GM23248 (cell line): ENCODE measurements around the gene SPOP. TPM values are rescaled to one million over a fixed set of nuclear protein-coding genes. Genes with fewer than 3 reads are reported as not detected.

ENCODE experiments used
- DNase-seq: peaks from one replicate; pipeline ENCODE4 v3.0.0-alpha.2; 2015
- H2AFZ ChIP-seq: fragments of 200-600 bp; sonication (generic); 2 replicates; pipeline ENCODE4 v1.6.1; 2016; ENCODE audit warnings: antibody characterized with exemption
- H3F3A ChIP-seq: fragments of 200-600 bp; sonication (generic); 2 replicates; pipeline ENCODE4 v1.6.1; 2016; ENCODE audit warnings: mild to moderate bottlenecking, antibody characterized with exemption, mixed run types; ENCODE audit not compliant: insufficient read depth
- H3K27ac ChIP-seq: fragments of 200-600 bp; sonication (generic); 2 replicates; pipeline ENCODE4 v1.5.1; 2016; ENCODE audit warnings: mild to moderate bottlenecking
- H3K27me3 ChIP-seq: fragments of 200-600 bp; sonication (generic); replicated peaks from 2 replicates; pipeline ENCODE4 v1.6.1; 2016; ENCODE audit warnings: mild to moderate bottlenecking; ENCODE audit not compliant: insufficient read depth
- H3K36me3 ChIP-seq: fragments of 200-600 bp; sonication (generic); 2 replicates; pipeline ENCODE4 v1.6.1; 2016; ENCODE audit warnings: low read depth, mild to moderate bottlenecking
- H3K4me1 ChIP-seq: fragments of 200-600 bp; sonication (generic); 2 replicates; pipeline ENCODE4 v1.6.1; 2016; ENCODE audit warnings: mild to moderate bottlenecking; ENCODE audit not compliant: insufficient read depth
- H3K4me2 ChIP-seq: fragments of 200-600 bp; sonication (generic); one replicate; pipeline ENCODE4 v1.6.1; 2016; ENCODE audit warnings: mild to moderate bottlenecking; ENCODE audit not compliant: unreplicated experiment
- H3K4me3 ChIP-seq: fragments of 200-600 bp; sonication (generic); 2 replicates; pipeline ENCODE4 v1.5.1; 2016; ENCODE audit warnings: mild to moderate bottlenecking
- H3K79me2 ChIP-seq: fragments of 200-600 bp; sonication (generic); 2 replicates; pipeline ENCODE4 v1.6.1; 2016; ENCODE audit warnings: mild to moderate bottlenecking; ENCODE audit not compliant: insufficient read depth
- H3K9ac ChIP-seq: fragments of 200-600 bp; sonication (generic); 2 replicates; pipeline ENCODE4 v1.6.1; 2016; ENCODE audit warnings: mild to moderate bottlenecking
- H3K9me2 ChIP-seq: fragments of 200-600 bp; sonication (generic); 2 replicates; pipeline ENCODE4 v1.6.1; 2016; ENCODE audit warnings: mixed run types, mild to moderate bottlenecking, moderate library complexity; ENCODE audit not compliant: insufficient read depth
- H3K9me3 ChIP-seq: fragments of 200-600 bp; sonication (generic); one replicate; pipeline ENCODE4 v1.6.1; 2017; ENCODE audit warnings: low read depth
- H4K20me1 ChIP-seq: fragments of 200-600 bp; sonication (generic); 2 replicates; pipeline ENCODE4 v1.6.0; 2016; ENCODE audit not compliant: insufficient read depth
- EZH2 ChIP-seq: fragments of 200-600 bp; sonication (generic); IDR thresholded peaks from 2 replicates; pipeline ENCODE4 v1.6.1; 2018; ENCODE audit warnings: antibody characterized with exemption, mild to moderate bottlenecking; ENCODE audit not compliant: insufficient read depth, poor library complexity, severe bottlenecking
- EZH2phosphoT487 ChIP-seq: fragments of 200-600 bp; sonication (generic); IDR thresholded peaks from 2 replicates; pipeline ENCODE4 v1.6.1; 2018; ENCODE audit warnings: antibody characterized with exemption, moderate library complexity, mild to moderate bottlenecking, low read depth; ENCODE audit not compliant: insufficient read depth
- WGBS, 2 experiments: methylation state at CpG; one replicate each; pipeline ENCODE4 v1.1.6; 2015 to 2017; ENCODE audit warnings: low lambda C conversion rate in 2 of 2, low coverage in 1 of 2; ENCODE audit errors: missing lambda C conversion rate in 2 of 2; 5-methylcytosine and 5-hydroxymethylcytosine counted together
- in situ Hi-C: fragments of 300-500 bp; cut with MboI; formaldehyde crosslinking; loops from 2 replicates; pipeline ENCODE4 v1.15.0; 2020
- polyA plus RNA-seq: library from polyadenylated mRNA; unstranded; fragments of >200 nt; fragmentation: Nextera tagmentation; extraction: Ambion mirVana; gene quantifications from 2 replicates; pipeline ENCODE4 v1.2.1, GENCODE V29; 2016
- total RNA-seq: library from RNA; depleted of rRNA; stranded (reverse); fragments of >200 nt; shearing (Covaris generic); gene quantifications from 2 replicates; pipeline ENCODE4 v1.2.3, GENCODE V29; 2014

Gene SPOP
- total and polyA plus RNA-seq, 2 experiments from 2014 or later: 64.1 to 69.8 TPM

DNA sequence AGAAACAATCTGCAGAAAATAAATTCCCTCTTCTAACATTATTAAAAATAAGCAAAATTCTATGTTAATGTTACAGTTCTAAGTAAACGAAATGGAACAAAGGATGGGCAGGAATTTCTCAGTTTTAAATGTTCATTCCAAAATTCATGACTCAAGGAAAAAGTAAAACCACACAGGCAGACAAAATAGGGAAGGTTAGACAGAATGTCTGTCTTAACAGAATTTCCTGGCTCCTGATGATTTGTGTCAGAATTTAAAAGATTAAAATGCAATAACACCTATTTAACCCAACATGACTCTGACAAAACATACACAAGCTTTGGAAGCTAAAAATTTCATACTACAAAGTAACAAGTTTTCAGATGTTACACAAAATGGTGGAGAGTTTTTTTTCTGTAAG lies 42.8 kb downstream of the SPOP start:
- Histone ChIP-seq H2AFZ (no peak overlapping the region), H4K20me1 (no peaks in the 10 kb centered on the region), H3K36me3 (no peaks in the 10 kb centered on the region), H3K79me2 (peaks cover 87% of the 10 kb centered on the region), H3K27me3 (no peaks in the 10 kb centered on the region), H3K9me3 (no peaks in the 10 kb centered on the region), H3K4me2 (peak overlapping the region; percentile 43), H3K9me2 (no peaks in the 10 kb centered on the region), H3K9ac (peak overlapping the region; percentile 9; the same call in 1 of the 2 replicates), H3K4me1 (peaks cover 85% of the 10 kb centered on the region), H3K27ac (peak overlapping the region; percentile 46), H3F3A (peaks cover 28% of the 10 kb centered on the region; the same call in 1 of the 2 replicates), H3K4me3 (peak overlapping the region; percentile 16)
- WGBS, 2 experiments: 4 to 12% methylated on average over 1 of the region's 1 CpG
- in situ Hi-C loops: no loop called here
- DNase-seq: peak; percentile 53
- TF ChIP-seq EZH2: no peak
- no peak for TF ChIP-seq EZH2phosphoT487

DNA sequence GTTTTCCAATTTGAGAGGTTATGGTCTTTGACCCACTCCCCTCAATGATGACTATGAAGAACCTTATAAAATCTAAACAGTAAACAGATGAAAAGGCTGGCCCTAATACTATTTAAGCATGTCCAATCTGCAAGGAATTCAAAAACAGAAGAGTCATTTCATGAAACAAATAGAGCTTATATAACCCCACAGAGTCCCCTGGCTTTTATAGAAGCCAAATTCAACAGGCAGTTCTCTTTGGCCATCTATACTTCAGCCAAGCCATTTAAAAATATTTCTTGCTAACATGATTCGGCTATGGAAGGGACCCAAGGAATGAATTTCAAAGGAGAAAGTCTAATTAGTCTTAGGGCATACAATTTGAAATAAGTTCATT lies 43.4 kb downstream of the SPOP start:
- peaks cover 89% of the 10 kb centered on the region for H3K4me1 ChIP-seq

DNA sequence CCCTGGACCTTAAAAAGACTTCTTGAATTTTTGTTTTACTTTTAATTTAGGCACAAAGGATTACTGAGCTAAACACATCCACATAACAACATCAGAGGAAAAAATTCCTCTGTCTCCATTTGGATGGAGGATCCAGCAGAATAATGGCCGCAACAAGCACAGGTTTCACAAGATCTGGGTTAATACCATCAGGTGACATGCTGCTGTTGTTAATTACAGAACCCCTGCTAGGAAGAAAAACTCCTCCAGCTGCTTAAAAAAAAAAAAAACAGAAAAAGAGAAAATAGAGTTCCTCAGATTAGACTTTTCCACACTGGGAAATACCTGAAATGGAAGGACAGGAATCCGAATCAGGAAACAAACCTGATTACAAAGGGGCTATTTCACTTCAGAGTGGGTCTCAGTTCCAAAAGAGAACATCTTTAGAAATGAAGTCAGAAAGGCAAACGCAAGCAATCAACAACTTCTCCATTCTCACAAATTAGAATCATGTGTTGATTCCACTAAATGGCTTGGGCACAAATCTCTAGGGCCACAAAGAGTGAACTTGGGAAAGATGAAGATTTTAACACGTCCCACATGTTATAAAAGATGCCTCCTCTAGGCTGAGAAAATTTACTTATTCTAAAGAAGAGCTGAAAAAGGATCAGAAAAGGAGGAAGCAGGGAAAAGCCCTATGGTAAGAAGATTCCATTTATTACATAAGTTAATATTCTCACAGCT lies 44.0 kb downstream of the SPOP start:
- Histone ChIP-seq H3F3A (peaks cover 28% of the 10 kb centered on the region; the same call in 1 of the 2 replicates), H3K4me1 (peaks cover 91% of the 10 kb centered on the region), H3K27ac (peak overlapping the region; percentile 46), H2AFZ (no peak overlapping the region), H4K20me1 (no peaks in the 10 kb centered on the region), H3K9ac (no peak overlapping the region), H3K79me2 (peaks cover 87% of the 10 kb centered on the region), H3K9me2 (no peaks in the 10 kb centered on the region), H3K4me2 (peak overlapping the region; percentile 43), H3K36me3 (no peaks in the 10 kb centered on the region), H3K27me3 (no peaks in the 10 kb centered on the region), H3K4me3 (no peak overlapping the region), H3K9me3 (no peaks in the 10 kb centered on the region)
- no peak for DNase-seq
- TF ChIP-seq EZH2phosphoT487: no peak
- no peak for TF ChIP-seq EZH2
- in situ Hi-C loops: no loop called here
- WGBS, 2 experiments: 28 to 34% methylated on average over 4 of the region's 4 CpGs

More for the DNA sequence above, 43.4 kb downstream of the SPOP start:
- H3K9me2 ChIP-seq: no peaks in the 10 kb centered on the region
- TF ChIP-seq EZH2phosphoT487: no peak
- TF ChIP-seq EZH2: no peak
- H4K20me1 ChIP-seq: no peaks in the 10 kb centered on the region
- H3K27me3 ChIP-seq: no peaks in the 10 kb centered on the region
- no peak for DNase-seq
- H2AFZ ChIP-seq: no peak overlapping the region
- H3K36me3 ChIP-seq: no peaks in the 10 kb centered on the region
- in situ Hi-C loops: no loop called here
- H3K79me2 ChIP-seq: peaks cover 87% of the 10 kb centered on the region
- peak overlapping the region; percentile 46 for H3K27ac ChIP-seq
- peak overlapping the region; percentile 9; the same call in 1 of the 2 replicates for H3K9ac ChIP-seq
- no peaks in the 10 kb centered on the region for H3K9me3 ChIP-seq
- H3K4me2 ChIP-seq: peak overlapping the region; percentile 43
- peak overlapping the region; percentile 16 for H3K4me3 ChIP-seq
- 0 to 5% methylated on average over 1 of the region's 1 CpG for WGBS, 2 experiments
- peaks cover 28% of the 10 kb centered on the region; the same call in 1 of the 2 replicates for H3F3A ChIP-seq

GRCh38 chr17:49633250-49633649 lies 44.6 kb downstream of the SPOP start:
- 0 out of 2 replicates have a peak overlapping the region, but pooled peaks have one; percentile 46 for H3K27ac ChIP-seq
- DNase-seq: no peak
- H3F3A ChIP-seq: peaks cover 28% of the 10 kb centered on the region; the same call in 1 of the 2 replicates
- no peak overlapping the region for H3K4me3 ChIP-seq
- H2AFZ ChIP-seq: no peak overlapping the region
- peaks cover 87% of the 10 kb centered on the region for H3K79me2 ChIP-seq
- H3K9ac ChIP-seq: no peak overlapping the region
- 17 to 29% methylated on average over 2 of the region's 2 CpGs for WGBS, 2 experiments
- no peaks in the 10 kb centered on the region for H3K9me3 ChIP-seq
- TF ChIP-seq EZH2phosphoT487: no peak
- no peak for TF ChIP-seq EZH2
- in situ Hi-C loops: no loop called here
- no peaks in the 10 kb centered on the region for H3K36me3 ChIP-seq
- no peaks in the 10 kb centered on the region for H4K20me1 ChIP-seq
- H3K4me2 ChIP-seq: peak overlapping the region; percentile 43
- no peaks in the 10 kb centered on the region for H3K9me2 ChIP-seq
- peaks cover 87% of the 10 kb centered on the region for H3K4me1 ChIP-seq
- no peaks in the 10 kb centered on the region for H3K27me3 ChIP-seq
